ENCODE measurements around the gene ITCH. TPM values are rescaled to one million over a fixed set of nuclear protein-coding genes. Genes with fewer than 3 reads are reported as not detected.
"Not testable (repeated sequence)": the region's sequence is repeated elsewhere in the genome, so short reads cannot be mapped to it uniquely, and the experiment has no call there.

ITCH gene
- total and polyA plus RNA-seq, 9 donors, result 14.0 to 65.8 (median 50.8) TPM

DNA sequence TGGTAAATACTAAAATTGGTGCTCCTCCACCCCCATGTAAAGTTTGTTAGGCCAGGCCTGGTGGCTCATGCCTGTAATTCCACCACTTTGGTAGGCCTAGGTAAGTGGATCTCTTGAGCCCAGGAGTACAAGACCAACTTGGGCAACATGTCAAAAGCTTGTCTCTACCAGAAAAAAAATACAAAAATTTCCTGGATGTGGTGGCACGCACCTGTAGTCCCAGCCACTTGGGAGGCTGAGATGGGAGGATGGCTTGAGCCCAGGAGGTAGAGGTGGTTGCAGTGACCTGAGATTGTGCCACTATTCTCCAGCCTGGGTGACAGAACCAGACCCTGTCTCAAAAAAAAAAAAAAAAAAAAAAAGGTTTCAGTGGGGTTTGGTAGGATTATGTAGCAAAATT, 41.7 kb downstream of the ITCH start:
- DNase-seq, result no peak
- WGBS, 3 donors, result 96 to 100% (median 98%) methylated on average over 1 of the region's 1 CpG
- no peaks in the 10 kb centered on the region for H3K36me3 ChIP-seq
- TF ChIP-seq POLR2A (IDR thresholded peaks at IDR 0.05) (no peak), EP300 (IDR thresholded peaks at IDR 0.05) (no peak)
- TF ChIP-seq, protein P1, sequence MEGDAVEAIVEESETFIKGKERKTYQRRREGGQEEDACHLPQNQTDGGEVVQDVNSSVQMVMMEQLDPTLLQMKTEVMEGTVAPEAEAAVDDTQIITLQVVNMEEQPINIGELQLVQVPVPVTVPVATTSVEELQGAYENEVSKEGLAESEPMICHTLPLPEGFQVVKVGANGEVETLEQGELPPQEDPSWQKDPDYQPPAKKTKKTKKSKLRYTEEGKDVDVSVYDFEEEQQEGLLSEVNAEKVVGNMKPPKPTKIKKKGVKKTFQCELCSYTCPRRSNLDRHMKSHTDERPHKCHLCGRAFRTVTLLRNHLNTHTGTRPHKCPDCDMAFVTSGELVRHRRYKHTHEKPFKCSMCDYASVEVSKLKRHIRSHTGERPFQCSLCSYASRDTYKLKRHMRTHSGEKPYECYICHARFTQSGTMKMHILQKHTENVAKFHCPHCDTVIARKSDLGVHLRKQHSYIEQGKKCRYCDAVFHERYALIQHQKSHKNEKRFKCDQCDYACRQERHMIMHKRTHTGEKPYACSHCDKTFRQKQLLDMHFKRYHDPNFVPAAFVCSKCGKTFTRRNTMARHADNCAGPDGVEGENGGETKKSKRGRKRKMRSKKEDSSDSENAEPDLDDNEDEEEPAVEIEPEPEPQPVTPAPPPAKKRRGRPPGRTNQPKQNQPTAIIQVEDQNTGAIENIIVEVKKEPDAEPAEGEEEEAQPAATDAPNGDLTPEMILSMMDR (IDR thresholded peaks at IDR 0.05), result no peak
- peaks cover 4% of the 10 kb centered on the region for H3K4me1 ChIP-seq (ENCODE audit: insufficient read depth)
- H3K27ac ChIP-seq, result no peak overlapping the region
- intact Hi-C loops (cut with DNase I), result no loop called here
- no peaks in the 10 kb centered on the region for H3K9me3 ChIP-seq
- H3K4me3 ChIP-seq, result no peak overlapping the region
- H3K27me3 ChIP-seq, result no peaks in the 10 kb centered on the region

DNA sequence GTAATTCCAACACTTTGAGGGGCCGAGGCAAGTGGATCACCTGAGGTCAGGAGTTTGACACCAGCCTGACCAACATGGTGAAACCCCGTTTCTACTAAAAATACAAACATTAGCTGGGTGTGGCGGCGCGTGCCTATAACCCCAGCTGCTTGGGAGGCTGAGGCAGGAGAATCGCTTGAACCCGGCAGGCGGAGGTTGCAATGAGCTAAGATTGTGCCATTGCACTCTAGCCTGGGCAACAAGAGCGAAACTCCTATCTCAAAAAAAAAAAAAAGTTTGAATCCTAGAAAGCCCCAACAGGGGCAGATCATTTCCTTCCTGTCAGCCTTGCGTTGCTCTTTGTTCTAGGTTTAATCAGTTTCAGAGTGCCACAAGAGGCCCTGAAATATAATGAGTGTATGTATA, 42.2 kb downstream of the ITCH start:
- 92 to 95% (median 94%) methylated on average over 10 of the region's 10 CpGs for WGBS, 3 donors
- DNase-seq; H3K9me3 ChIP-seq; H3K27ac ChIP-seq; H3K4me1 ChIP-seq (ENCODE audit: insufficient read depth); H3K27me3 ChIP-seq; H3K4me3 ChIP-seq; H3K36me3 ChIP-seq; intact Hi-C loops (cut with DNase I): not testable (repeated sequence)

DNA sequence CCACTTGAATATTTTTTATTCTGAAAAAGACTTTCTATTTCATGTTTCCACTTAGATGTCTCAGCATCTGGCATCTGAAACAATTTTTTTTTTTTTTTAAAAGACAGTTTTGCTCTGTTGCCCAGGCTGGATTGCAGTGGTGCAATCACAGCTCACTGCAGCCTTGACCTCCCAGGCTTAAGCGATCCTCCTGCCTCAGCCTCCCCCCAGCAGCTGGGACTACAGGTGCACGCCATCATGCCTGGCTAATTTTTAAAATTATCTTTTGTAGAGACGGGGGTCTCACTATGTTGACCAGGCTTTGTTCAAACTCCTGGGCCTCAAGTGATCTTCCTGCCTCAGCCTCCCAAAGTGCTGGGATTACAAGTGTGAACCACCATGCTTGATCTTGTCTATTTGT, 42.9 kb downstream of the ITCH start:
- H3K9me3 ChIP-seq; intact Hi-C loops (cut with DNase I); H3K27me3 ChIP-seq; DNase-seq; H3K4me3 ChIP-seq; H3K27ac ChIP-seq; H3K4me1 ChIP-seq (ENCODE audit: insufficient read depth); H3K36me3 ChIP-seq: not testable (repeated sequence)
- 52 to 67% (median 55%) methylated on average over 3 of the region's 3 CpGs for WGBS, 3 donors

DNA sequence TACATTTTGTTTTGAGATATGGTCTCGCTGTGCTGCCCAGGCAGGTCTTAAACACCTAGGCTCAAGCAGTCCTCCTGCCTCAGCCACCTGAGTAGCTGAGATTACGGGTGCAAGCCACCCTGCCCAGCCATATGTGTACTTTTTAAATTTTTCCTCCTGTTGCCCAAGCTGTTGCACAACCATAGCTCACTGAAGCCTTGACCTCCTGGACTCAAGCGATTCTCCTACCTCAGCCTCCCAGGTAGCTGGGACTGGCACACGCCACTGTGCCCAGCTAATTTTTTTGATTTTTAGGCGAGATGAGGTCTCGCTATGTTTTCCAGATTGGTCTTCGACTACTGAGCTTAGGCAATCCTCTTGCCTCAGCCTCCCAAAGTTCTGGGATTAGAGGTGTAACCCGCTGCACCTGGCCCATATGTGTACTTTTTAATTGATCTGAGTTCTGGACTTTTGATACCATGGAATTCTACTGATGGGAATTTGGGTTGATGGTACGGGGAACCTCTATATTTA, 44.9 kb downstream of the ITCH start:
- H3K9me3 ChIP-seq, result no peaks in the 10 kb centered on the region
- 86 to 97% (median 87%) methylated on average over 9 of the region's 9 CpGs for WGBS, 3 donors
- no peak overlapping the region for H3K4me3 ChIP-seq
- DNase-seq, result no peak
- intact Hi-C loops (cut with DNase I), result no loop called here
- TF ChIP-seq, protein P1 (IDR thresholded peaks at IDR 0.05), result no peak
- TF ChIP-seq POLR2A (IDR thresholded peaks at IDR 0.05) (no peak), EP300 (IDR thresholded peaks at IDR 0.05) (no peak)
- H3K36me3 ChIP-seq, result no peaks in the 10 kb centered on the region
- H3K4me1 ChIP-seq (ENCODE audit: insufficient read depth), result peaks cover 2% of the 10 kb centered on the region
- no peaks in the 10 kb centered on the region for H3K27me3 ChIP-seq
- no peak overlapping the region for H3K27ac ChIP-seq

DNA sequence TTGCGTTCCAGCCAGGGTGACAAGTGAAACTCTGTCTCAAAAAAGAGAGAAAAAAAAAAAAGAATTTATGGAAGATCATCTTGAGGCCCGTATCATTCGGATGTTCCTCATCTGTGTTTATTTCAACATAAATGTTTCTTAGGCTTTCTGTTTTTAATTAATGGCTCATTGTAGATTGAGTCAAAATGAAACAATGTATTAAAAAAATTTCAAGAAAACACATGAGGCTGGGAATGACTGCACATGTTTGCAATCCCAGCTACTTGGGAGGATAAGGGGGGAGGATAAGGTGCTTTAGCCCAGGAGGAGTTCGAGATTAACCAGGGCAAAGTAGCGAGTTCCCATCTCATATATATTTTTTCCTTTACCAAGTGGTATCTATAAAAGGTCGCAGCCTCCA, 47.3 kb downstream of the ITCH start:
- no peaks in the 10 kb centered on the region for H3K4me1 ChIP-seq (ENCODE audit: insufficient read depth)
- intact Hi-C loops (cut with DNase I), result no loop called here
- WGBS, 3 donors, result 84 to 95% (median 94%) methylated on average over 6 of the region's 6 CpGs

More for the DNA sequence above, 47.3 kb downstream of the ITCH start:
- no peaks in the 10 kb centered on the region for H3K9me3 ChIP-seq
- no peaks in the 10 kb centered on the region for H3K36me3 ChIP-seq
- no peak overlapping the region for H3K4me3 ChIP-seq
- H3K27me3 ChIP-seq, result no peaks in the 10 kb centered on the region
- TF ChIP-seq POLR2A (IDR thresholded peaks at IDR 0.05) (no peak), EP300 (IDR thresholded peaks at IDR 0.05) (no peak)
- TF ChIP-seq, protein P1 (IDR thresholded peaks at IDR 0.05), result no peak
- H3K27ac ChIP-seq, result no peak overlapping the region
- DNase-seq, result no peak

All from ovary (tissue), 9 donors.